ENCODE measurements around the gene ITGA4. TPM values are rescaled to one million over a fixed set of nuclear protein-coding genes. Genes with fewer than 3 reads are reported as not detected.
"Not testable (repeated sequence)": the region's sequence is repeated elsewhere in the genome, so short reads cannot be mapped to it uniquely, and the experiment has no call there.

The ITGA4 gene
- total RNA-seq, 1 experiment from 2014 or later, result 0.33 TPM

DNA sequence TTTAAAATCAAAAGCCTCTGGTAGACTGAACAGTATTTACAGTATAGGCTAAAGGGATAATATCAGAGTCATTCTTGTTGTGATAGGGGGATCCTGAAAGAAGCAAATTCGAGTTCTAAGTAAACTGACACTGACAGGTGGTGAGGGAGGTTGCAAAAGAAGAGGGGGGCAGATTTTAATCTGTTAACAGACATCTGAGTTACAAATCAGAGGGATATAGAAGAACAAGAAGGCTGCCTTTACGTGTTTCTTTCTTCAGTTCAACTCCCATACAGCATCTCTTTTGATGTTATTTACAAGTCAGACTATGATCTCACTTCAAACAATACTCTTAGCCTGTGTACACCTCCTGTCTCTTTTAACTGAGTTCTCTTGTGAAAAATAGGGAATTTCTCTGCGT lies 16.3 kb upstream of the ITGA4 start:
- CTCF ChIA-PET, result no interaction called here
- TF ChIP-seq, protein P1, sequence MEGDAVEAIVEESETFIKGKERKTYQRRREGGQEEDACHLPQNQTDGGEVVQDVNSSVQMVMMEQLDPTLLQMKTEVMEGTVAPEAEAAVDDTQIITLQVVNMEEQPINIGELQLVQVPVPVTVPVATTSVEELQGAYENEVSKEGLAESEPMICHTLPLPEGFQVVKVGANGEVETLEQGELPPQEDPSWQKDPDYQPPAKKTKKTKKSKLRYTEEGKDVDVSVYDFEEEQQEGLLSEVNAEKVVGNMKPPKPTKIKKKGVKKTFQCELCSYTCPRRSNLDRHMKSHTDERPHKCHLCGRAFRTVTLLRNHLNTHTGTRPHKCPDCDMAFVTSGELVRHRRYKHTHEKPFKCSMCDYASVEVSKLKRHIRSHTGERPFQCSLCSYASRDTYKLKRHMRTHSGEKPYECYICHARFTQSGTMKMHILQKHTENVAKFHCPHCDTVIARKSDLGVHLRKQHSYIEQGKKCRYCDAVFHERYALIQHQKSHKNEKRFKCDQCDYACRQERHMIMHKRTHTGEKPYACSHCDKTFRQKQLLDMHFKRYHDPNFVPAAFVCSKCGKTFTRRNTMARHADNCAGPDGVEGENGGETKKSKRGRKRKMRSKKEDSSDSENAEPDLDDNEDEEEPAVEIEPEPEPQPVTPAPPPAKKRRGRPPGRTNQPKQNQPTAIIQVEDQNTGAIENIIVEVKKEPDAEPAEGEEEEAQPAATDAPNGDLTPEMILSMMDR (IDR thresholded peaks at IDR 0.05; ENCODE audit: unreplicated experiment), result no peak
- intact Hi-C loops (cut with micrococcal nuclease; ENCODE audit: unreplicated experiment), result no loop called here
- Mint-ChIP-seq H3K4me1 (ENCODE audit: low read depth, unreplicated experiment) (no peaks in the 10 kb centered on the region), H3K9me3 (ENCODE audit: low read depth, unreplicated experiment) (no peaks in the 10 kb centered on the region), H3K27me3 (ENCODE audit: unreplicated experiment) (no peaks in the 10 kb centered on the region), H3K36me3 (ENCODE audit: insufficient read depth, unreplicated experiment) (no peaks in the 10 kb centered on the region), H3K4me3 (ENCODE audit: low read depth, unreplicated experiment) (no peak overlapping the region), H3K27ac (ENCODE audit: unreplicated experiment) (no peak overlapping the region)
- DNase-seq, result no peak
- no TSS peak for BruUV-seq (replicated peaks)

DNA sequence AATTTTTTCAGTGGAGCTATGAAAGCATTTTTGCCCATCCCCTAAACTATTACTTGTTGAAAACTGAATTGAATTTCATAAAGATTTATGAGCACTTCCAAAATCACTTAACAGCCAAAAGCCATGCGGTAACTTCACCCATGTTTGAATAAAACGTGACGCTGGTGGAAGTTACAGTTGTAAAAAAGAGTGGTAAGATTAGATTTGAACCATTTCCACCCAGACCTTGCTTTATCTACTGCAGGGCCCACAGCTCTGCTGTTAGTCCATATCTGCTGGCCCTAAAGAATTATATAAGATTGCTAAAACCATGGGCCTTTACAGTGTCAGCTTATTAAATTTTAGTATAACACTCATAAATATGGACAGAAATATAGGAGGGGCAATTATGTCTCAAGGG lies 15.5 kb upstream of the ITGA4 start:
- CTCF ChIA-PET, result no interaction called here
- Mint-ChIP-seq H3K4me1 (ENCODE audit: low read depth, unreplicated experiment) (no peaks in the 10 kb centered on the region), H3K36me3 (ENCODE audit: insufficient read depth, unreplicated experiment) (no peaks in the 10 kb centered on the region), H3K4me3 (ENCODE audit: low read depth, unreplicated experiment) (no peak overlapping the region), H3K27ac (ENCODE audit: unreplicated experiment) (no peak overlapping the region), H3K27me3 (ENCODE audit: unreplicated experiment) (no peaks in the 10 kb centered on the region), H3K9me3 (ENCODE audit: low read depth, unreplicated experiment) (no peaks in the 10 kb centered on the region)
- TF ChIP-seq, protein P1 (IDR thresholded peaks at IDR 0.05; ENCODE audit: unreplicated experiment), result no peak
- DNase-seq, result no peak
- no TSS peak for BruUV-seq (replicated peaks)
- intact Hi-C loops (cut with micrococcal nuclease; ENCODE audit: unreplicated experiment), result no loop called here

GRCh38 chr2:181444654-181445053 lies 12.5 kb upstream of the ITGA4 start:
- Mint-ChIP-seq H3K27me3 (ENCODE audit: unreplicated experiment) (no peaks in the 10 kb centered on the region), H3K4me3 (ENCODE audit: low read depth, unreplicated experiment) (no peak overlapping the region), H3K9me3 (ENCODE audit: low read depth, unreplicated experiment) (no peaks in the 10 kb centered on the region), H3K4me1 (ENCODE audit: low read depth, unreplicated experiment) (no peaks in the 10 kb centered on the region), H3K36me3 (ENCODE audit: insufficient read depth, unreplicated experiment) (no peaks in the 10 kb centered on the region), H3K27ac (ENCODE audit: unreplicated experiment) (no peak overlapping the region)
- intact Hi-C loops (cut with micrococcal nuclease; ENCODE audit: unreplicated experiment), result no loop called here
- CTCF ChIA-PET, result no interaction called here
- TF ChIP-seq, protein P1 (IDR thresholded peaks at IDR 0.05; ENCODE audit: unreplicated experiment), result no peak
- DNase-seq, result no peak
- no TSS peak for BruUV-seq (replicated peaks)

- intact Hi-C loops (cut with micrococcal nuclease; ENCODE audit: unreplicated experiment), result no loop called here
- Mint-ChIP-seq H3K4me1 (ENCODE audit: low read depth, unreplicated experiment) (no peaks in the 10 kb centered on the region), H3K4me3 (ENCODE audit: low read depth, unreplicated experiment) (no peak overlapping the region), H3K27ac (ENCODE audit: unreplicated experiment) (no peak overlapping the region), H3K36me3 (ENCODE audit: insufficient read depth, unreplicated experiment) (no peaks in the 10 kb centered on the region), H3K27me3 (ENCODE audit: unreplicated experiment) (no peaks in the 10 kb centered on the region), H3K9me3 (ENCODE audit: low read depth, unreplicated experiment) (no peaks in the 10 kb centered on the region)
- CTCF ChIA-PET, result no interaction called here
- TF ChIP-seq, protein P1 (IDR thresholded peaks at IDR 0.05; ENCODE audit: unreplicated experiment), result no peak
- BruUV-seq (replicated peaks), result no TSS peak
- no peak for DNase-seq
Measured at GRCh38 chr2:181446985-181447384, 10.2 kb upstream of the ITGA4 start.

DNA sequence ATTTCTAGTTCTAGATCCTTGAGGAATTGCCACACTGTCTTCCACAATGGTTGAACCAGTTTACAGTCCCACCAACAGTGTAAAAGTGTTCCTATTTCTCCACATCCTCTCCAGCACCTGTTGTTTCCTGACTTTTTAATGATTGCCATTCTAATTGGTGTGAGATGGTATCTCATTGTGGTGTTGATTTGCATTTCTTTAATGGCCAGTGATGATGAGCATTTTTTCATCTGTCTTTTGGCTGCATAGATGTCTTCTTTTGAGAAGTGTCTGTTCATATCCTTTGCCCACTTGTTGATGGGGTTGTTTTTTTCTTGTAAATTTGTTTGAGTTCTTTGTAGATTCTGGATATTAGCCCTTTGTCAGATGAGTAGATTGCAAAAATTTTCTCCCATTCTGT lies 7.9 kb upstream of the ITGA4 start:
- BruUV-seq (replicated peaks); H3K4me1 Mint-ChIP-seq (ENCODE audit: low read depth, unreplicated experiment); DNase-seq; H3K27me3 Mint-ChIP-seq (ENCODE audit: unreplicated experiment); H3K4me3 Mint-ChIP-seq (ENCODE audit: low read depth, unreplicated experiment); CTCF ChIA-PET; intact Hi-C loops (cut with micrococcal nuclease; ENCODE audit: unreplicated experiment); H3K9me3 Mint-ChIP-seq (ENCODE audit: low read depth, unreplicated experiment); H3K27ac Mint-ChIP-seq (ENCODE audit: unreplicated experiment); H3K36me3 Mint-ChIP-seq (ENCODE audit: insufficient read depth, unreplicated experiment): not testable (repeated sequence)
